Femur (tissue), 1 donor: Measurements from ENCODE around the gene SECISBP2L.
A peak's percentile ranks its signal among the peaks of the same experiment; 100 is the strongest.
"Not testable (repeated sequence)": the region's sequence is repeated elsewhere in the genome, so short reads cannot be mapped to it uniquely, and the experiment has no call there.

Source experiments
- DNase-seq: peaks from one replicate; pipeline ENCODE4 v3.0.0-alpha.2; 2017

SECISBP2L gene

GRCh38 chr15:48992545-48992944, 53.7 kb downstream of the SECISBP2L start:
- no peak for DNase-seq

GRCh38 chr15:48992096-48992495, 54.1 kb downstream of the SECISBP2L start:
- no peak for DNase-seq

GRCh38 chr15:48989170-48989569, 57.1 kb downstream of the SECISBP2L start:
- no peak for DNase-seq

- no peak for DNase-seq
Measured at GRCh38 chr15:48987142-48987541, 59.1 kb downstream of the SECISBP2L start.

- no peak for DNase-seq
Measured at GRCh38 chr15:48986240-48986639, 60.0 kb downstream of the SECISBP2L start.

- no peak for DNase-seq
Measured at GRCh38 chr15:48985516-48985915, 60.7 kb downstream of the SECISBP2L start.

- DNase-seq = peak; percentile 43
Measured at GRCh38 chr15:48984811-48985352, 61.4 kb downstream of the SECISBP2L start.

- no peak for DNase-seq
Measured at GRCh38 chr15:48984021-48984710, 62.1 kb downstream of the SECISBP2L start.

GRCh38 chr15:48983300-48983699, 62.9 kb downstream of the SECISBP2L start:
- no peak for DNase-seq

GRCh38 chr15:48981941-48982340, 64.3 kb downstream of the SECISBP2L start:
- no peak for DNase-seq

GRCh38 chr15:48978638-48979037, 67.6 kb downstream of the SECISBP2L start:
- DNase-seq = no peak

GRCh38 chr15:48976444-48977088, 69.7 kb downstream of the SECISBP2L start:
- DNase-seq = no peak

GRCh38 chr15:48975472-48976419, 70.5 kb downstream of the SECISBP2L start:
- DNase-seq = peak; percentile 88

GRCh38 chr15:48974882-48975281, 71.4 kb downstream of the SECISBP2L start:
- DNase-seq = no peak

GRCh38 chr15:48972750-48973503, 73.3 kb downstream of the SECISBP2L start:
- DNase-seq = no peak

- DNase-seq = not testable (repeated sequence)
Measured at GRCh38 chr15:48970926-48971325, 75.3 kb downstream of the SECISBP2L start.

- DNase-seq = no peak
Measured at GRCh38 chr15:48968066-48968465, 78.2 kb downstream of the SECISBP2L start.

- DNase-seq = no peak
Measured at GRCh38 chr15:48967336-48967735, 78.9 kb downstream of the SECISBP2L start.

GRCh38 chr15:48966595-48967301, 79.5 kb downstream of the SECISBP2L start:
- no peak for DNase-seq

GRCh38 chr15:48965972-48966371, 80.3 kb downstream of the SECISBP2L start:
- DNase-seq = no peak

- DNase-seq = no peak
Measured at GRCh38 chr15:48964898-48965297, 81.3 kb downstream of the SECISBP2L start.
